ENCODE results near the gene WWOX. TPM values are rescaled to one million over a fixed set of nuclear protein-coding genes. Genes with fewer than 3 reads are reported as not detected.

Gene WWOX
- total and polyA plus RNA-seq, 2 of the 13 experiments (the other 11 are each of a cell fraction or from before 2014, with no cell fraction given), result 9.1 to 37.4 TPM

DNA sequence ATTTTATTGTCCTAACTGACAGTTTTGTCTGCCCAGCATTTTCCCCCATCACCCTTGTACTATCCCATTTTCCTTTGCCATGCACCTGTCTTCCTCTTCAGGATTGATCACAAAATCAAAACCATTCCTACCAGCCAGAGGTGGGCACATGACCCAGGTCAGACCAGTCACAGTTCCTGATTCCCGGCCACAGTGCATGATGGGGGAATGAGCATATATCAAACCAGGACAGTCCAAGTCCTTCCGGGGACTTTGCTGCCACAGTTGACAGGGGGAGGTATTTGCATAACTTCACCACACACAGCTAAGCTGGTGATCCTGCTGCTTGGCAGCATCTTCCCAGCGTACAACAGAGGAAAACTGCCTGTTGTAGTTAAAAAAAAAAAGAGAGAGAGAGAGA is 493.9 kb downstream of the WWOX start (continued):
- TF ChIP-seq, protein P1, sequence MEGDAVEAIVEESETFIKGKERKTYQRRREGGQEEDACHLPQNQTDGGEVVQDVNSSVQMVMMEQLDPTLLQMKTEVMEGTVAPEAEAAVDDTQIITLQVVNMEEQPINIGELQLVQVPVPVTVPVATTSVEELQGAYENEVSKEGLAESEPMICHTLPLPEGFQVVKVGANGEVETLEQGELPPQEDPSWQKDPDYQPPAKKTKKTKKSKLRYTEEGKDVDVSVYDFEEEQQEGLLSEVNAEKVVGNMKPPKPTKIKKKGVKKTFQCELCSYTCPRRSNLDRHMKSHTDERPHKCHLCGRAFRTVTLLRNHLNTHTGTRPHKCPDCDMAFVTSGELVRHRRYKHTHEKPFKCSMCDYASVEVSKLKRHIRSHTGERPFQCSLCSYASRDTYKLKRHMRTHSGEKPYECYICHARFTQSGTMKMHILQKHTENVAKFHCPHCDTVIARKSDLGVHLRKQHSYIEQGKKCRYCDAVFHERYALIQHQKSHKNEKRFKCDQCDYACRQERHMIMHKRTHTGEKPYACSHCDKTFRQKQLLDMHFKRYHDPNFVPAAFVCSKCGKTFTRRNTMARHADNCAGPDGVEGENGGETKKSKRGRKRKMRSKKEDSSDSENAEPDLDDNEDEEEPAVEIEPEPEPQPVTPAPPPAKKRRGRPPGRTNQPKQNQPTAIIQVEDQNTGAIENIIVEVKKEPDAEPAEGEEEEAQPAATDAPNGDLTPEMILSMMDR (CRISPR knock-in tag; IDR thresholded peaks at IDR 0.05), result peak; percentile 39
- TF ChIP-seq ZFP36L2 (CRISPR knock-in tag; IDR thresholded peaks at IDR 0.05) (no peak), RBFOX2 (IDR thresholded peaks at IDR 0.05; ENCODE audit: low read depth, low read length) (no peak), GABPB1 (CRISPR knock-in tag; IDR thresholded peaks at IDR 0.05) (peak; percentile 21; the same call in 1 of the 2 replicates), TEAD3 (CRISPR knock-in tag; optimal IDR thresholded peaks at IDR 0.05; ENCODE audit: borderline replicate concordance) (peak; percentile 51), ZSCAN25 (CRISPR knock-in tag; IDR thresholded peaks at IDR 0.05) (no peak), HINFP (CRISPR knock-in tag; IDR thresholded peaks at IDR 0.05; ENCODE audit: low read depth) (no peak), RELA (CRISPR knock-in tag; IDR thresholded peaks at IDR 0.05) (no peak), ZNF550 (CRISPR knock-in tag; IDR thresholded peaks at IDR 0.05; ENCODE audit: borderline replicate concordance) (no peak), ARID2 (CRISPR knock-in tag; IDR thresholded peaks at IDR 0.05; ENCODE audit: borderline replicate concordance) (no peak), ZBTB7A (CRISPR knock-in tag; IDR thresholded peaks at IDR 0.05) (no peak)
- TF ChIP-seq, protein P2, sequence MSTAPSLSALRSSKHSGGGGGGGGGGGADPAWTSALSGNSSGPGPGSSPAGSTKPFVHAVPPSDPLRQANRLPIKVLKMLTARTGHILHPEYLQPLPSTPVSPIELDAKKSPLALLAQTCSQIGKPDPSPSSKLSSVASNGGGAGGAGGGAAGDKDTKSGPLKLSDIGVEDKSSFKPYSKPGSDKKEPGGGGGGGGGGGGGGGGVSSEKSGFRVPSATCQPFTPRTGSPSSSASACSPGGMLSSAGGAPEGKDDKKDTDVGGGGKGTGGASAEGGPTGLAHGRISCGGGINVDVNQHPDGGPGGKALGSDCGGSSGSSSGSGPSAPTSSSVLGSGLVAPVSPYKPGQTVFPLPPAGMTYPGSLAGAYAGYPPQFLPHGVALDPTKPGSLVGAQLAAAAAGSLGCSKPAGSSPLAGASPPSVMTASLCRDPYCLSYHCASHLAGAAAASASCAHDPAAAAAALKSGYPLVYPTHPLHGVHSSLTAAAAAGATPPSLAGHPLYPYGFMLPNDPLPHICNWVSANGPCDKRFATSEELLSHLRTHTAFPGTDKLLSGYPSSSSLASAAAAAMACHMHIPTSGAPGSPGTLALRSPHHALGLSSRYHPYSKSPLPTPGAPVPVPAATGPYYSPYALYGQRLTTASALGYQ (CRISPR knock-in tag; IDR thresholded peaks at IDR 0.05), result no peak
- TF ChIP-seq, protein P3, sequence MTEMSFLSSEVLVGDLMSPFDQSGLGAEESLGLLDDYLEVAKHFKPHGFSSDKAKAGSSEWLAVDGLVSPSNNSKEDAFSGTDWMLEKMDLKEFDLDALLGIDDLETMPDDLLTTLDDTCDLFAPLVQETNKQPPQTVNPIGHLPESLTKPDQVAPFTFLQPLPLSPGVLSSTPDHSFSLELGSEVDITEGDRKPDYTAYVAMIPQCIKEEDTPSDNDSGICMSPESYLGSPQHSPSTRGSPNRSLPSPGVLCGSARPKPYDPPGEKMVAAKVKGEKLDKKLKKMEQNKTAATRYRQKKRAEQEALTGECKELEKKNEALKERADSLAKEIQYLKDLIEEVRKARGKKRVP (CRISPR knock-in tag; IDR thresholded peaks at IDR 0.05), result no peak
